Vagina (tissue), 2 donors: ENCODE results near the gene PEX13.

Experiments used
- CTCF ChIP-seq, 3 experiments: fragments of 450-650 bp in 2 of 3; fragments of 200-600 bp in 1 of 3; sonication (generic) in 1 of 3; IDR thresholded peaks; one replicate each; pipeline ENCODE4 v1.5.1; 2017 to 2019; ENCODE audit warnings: antibody characterized with exemption in 3 of 3, mild to moderate bottlenecking in 2 of 3, moderate library complexity in 2 of 3
- POLR2AphosphoS5 ChIP-seq, 2 donors: sonication (generic); formaldehyde crosslinking; IDR thresholded peaks; one replicate each; pipeline ENCODE4 v1.9.0; 2017; ENCODE audit warnings: antibody characterized with exemption in 2 of 2, mild to moderate bottlenecking in 2 of 2, low read depth in 1 of 2; ENCODE audit not compliant: insufficient read depth in 1 of 2

GRCh38 chr2:61057562-61057961 is 40.0 kb downstream of the PEX13 start:
- TF ChIP-seq POLR2AphosphoS5 (IDR thresholded peaks at IDR 0.05; ENCODE audit: insufficient read depth in 1 of 2, low read depth in 1 of 2): no peak
- no peak for TF ChIP-seq CTCF (IDR thresholded peaks at IDR 0.05)
